CD4-positive, alpha-beta T cell treated with Interleukin-10 for 1 hour (primary cell): ENCODE measurements around the gene MN1.

Experiments used
- DNase-seq: peaks from one replicate; pipeline ENCODE4 v3.0.0-alpha.2; 2020

MN1 gene

DNA sequence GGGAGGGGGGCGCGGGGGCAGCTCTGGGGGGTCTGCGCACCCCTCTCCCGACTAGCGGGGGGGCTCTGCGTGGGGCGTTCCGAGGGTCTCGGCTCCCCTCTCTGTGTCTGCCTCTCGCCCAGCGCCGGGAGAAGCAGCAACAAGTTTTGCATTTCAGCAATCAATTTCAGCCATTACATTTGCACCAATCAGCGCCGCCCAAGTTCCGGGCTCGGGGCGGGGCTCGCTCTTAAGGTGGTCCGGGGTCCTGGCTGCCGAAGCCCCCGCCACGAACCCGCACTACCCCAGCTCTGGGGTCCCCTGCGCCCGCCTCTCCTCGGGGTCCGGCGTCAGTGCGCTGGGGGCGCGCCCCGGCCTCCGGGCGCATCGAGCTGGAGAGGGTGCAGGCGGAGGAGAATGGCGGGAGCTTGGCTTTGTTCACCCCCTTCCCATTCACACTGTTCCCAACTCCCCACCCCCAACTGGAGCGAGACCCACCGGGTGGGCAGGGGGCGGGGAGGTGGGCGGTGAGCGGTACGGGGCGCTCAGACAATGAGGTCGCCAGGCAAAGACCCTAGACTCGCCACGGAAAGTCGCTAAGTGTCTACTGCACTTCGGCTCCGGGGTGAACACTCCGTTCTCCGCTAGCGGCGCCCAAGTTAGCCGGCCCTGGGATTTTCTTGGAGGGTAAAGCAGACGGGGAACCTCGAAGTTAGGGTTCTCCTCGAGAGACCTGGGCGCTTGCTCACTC lies at the start of gene MN1:
TSS of gene MN1 (minus strand) at position 141 of the 730 bp plus-strand sequence. CDS start 1,213 bp downstream, outside the sequence.
- DNase-seq = peak; percentile 67

DNA sequence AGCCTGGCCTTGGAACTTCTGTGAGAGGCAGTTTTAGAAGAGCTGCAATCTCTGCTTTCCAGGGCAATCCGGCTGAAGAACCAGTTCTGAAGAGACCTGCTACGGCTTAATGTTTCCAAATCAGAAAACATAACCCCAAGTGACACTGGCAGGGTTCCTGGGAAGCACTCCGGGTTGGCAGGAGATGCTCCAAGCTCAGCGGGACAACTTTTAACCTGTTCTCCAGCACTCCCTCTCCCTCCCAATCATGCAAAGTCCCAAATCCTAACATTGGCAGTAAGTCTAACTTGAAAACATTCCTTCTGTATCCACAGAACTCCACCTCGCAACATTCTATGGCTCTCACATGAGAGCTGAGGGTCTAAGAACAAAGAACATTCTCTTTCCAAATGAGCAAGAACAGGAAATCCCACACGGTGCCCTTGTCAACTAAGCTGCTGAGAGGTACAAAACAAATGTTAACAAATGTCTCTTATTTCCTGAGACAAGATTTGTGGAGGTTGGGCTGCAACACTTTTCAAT lies 48.5 kb upstream of the MN1 start:
- no peak for DNase-seq

DNA sequence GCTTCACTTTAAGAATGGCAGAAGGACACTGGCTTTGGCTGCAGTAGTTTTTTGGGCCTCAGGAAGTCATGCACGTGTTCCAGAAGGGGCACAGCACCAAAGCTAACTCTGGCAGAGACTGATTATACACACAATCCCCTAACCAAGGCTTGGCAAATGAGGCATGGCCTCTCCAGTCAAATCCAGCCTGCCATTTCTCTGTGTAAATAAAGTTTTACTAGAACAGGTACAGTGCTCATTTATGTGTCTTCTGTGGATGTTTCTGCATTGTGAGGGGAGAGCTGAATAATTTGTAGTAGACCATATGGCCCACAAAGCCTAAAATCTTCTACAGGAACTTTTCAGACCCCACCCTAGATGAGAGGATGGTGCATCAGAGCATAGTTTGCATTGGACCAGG lies 46.4 kb upstream of the MN1 start:
- no peak for DNase-seq

DNA sequence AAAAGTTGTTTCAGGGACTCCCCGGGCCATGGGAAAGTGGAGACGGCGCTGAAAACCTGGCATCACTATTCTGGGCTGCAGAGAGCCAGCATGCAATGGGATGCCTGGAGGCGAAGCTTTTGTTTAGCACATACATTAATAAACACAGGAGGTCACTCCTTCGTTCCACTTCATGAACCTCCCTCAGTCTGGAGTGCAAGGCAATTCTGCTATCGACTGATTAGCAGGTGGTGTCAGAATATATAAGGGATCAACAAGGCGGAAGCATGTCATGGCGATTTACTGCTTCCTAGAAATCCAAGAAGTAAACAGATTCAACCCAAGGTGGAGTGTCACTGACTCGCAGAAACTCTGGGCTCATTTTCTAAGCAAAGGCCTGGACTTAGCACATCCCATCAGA lies 45.4 kb upstream of the MN1 start:
- no peak for DNase-seq

DNA sequence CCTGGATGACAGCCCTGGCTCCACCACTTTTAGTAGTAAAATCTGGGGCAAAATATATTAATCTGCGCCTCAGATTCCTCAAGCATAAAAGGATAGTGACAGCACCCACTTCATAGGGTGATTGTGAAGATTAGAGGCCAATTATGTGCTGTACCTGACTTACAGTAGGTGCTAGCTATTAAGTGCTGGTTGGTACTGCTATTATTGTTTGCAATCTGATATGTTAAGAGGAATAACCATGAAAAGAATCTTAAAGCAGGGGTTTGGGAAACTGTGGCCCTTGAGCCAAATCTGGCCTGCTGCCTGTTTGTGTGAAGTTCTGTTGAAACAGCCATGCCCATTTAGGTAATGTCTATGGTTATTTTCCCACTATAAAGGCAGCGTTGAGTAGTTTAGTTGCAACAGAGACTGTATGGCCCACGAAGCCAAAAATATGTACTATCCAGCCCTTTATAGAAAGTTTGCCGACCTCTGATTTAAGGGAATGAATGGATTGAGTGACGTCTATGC lies 44.7 kb upstream of the MN1 start:
- DNase-seq = no peak

DNA sequence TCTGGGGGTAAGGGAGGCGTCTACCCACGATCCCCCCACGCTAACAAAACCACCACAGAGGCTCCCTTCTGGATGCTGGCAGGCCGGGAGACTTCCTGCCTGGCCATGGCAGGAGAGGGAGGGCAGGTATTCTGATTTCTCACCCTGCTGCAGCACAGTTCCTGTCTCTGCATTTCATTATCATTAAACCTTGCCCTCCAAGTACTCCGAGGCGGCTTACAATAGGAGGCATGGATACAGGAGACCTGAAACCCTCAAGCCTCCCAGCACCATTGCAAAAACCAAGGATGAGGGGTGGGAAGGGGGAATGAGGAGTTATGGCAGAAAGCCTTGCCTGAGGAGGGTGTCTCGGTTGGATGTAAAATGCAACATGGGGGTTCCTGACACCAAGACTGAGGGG lies 44.1 kb upstream of the MN1 start:
- DNase-seq = no peak

DNA sequence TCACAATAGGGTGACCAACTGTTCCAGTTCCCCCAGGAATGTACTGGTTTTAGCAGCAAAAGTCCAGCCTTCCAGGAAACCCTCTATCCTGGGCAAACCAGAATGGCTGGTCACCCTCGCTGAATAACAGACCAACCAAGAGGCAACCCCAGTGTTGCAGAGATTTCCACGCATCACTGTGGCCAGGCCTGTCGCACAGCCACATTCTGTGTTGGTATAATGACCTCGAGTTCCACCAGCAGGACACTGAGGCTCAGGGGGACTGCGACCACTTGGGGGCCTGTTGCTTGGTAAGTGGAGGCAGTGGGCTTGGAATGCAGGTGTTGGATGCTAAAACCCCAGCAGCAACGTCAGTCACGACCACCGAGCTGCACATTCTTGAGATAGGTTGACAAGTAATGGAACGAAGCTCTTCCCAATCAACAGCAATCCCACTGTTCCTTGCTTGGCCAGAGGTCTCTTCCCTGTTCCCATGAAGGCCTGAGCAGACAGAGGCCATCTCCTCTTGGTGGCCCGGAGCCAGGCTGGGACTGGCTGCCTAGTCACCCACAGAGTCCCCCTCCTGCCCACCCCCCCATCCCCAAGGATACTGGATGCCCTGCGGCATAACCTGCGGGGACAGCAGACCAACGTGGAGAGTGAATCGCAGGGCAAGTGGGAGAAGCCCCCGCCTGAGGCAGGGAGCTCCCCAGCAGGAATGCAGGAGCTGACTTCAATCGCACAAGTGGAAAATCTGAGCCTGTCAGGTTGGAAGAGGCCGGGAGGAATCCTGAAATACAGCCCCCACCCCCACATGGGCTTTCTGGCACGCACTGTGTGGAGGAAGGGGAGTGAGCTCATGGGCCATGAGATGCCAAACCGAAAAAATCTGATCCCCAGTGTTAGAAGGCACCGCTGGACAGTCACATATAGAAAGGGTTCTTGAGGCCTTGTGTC lies 43.4 kb upstream of the MN1 start:
- DNase-seq = no peak

DNA sequence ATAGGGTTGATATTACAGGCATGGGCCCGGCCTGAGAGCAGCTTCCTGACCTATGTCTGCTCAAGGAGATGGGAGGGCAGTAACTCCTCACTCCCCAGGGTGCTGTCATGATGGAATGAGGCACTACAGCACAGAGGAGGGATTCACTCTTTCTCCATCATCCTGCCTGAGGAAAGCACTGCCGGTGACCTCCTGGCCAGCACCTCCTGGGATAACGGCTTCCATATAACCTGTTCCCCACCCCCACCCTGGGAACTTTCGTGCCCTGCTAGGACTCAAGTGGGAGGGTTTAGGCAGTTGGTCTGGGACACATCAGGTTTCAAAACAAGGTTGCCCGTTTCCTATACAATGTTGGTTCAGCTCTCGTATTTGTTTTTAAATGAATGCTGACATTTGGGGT lies 42.7 kb upstream of the MN1 start:
- DNase-seq = no peak

DNA sequence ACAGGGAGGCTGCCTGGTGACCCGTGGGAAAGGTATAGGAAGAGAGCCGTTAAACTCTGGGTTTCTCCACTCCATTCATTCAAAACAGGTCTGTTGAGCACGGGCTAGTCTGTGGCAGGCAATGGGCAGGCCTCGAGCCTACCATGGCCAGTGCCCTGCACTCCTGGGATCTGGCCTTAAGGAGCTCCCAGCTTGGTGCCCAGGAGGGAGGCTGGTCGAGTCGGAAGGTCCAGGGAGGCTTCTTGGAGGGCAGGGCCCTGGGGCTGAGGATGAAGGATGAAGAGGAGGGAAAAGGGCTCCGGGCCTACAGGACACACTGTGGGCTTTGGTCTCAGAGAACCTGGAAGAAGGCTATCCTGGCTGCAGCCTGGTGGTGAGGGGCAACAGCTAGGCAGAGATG lies 41.9 kb upstream of the MN1 start:
- no peak for DNase-seq

DNA sequence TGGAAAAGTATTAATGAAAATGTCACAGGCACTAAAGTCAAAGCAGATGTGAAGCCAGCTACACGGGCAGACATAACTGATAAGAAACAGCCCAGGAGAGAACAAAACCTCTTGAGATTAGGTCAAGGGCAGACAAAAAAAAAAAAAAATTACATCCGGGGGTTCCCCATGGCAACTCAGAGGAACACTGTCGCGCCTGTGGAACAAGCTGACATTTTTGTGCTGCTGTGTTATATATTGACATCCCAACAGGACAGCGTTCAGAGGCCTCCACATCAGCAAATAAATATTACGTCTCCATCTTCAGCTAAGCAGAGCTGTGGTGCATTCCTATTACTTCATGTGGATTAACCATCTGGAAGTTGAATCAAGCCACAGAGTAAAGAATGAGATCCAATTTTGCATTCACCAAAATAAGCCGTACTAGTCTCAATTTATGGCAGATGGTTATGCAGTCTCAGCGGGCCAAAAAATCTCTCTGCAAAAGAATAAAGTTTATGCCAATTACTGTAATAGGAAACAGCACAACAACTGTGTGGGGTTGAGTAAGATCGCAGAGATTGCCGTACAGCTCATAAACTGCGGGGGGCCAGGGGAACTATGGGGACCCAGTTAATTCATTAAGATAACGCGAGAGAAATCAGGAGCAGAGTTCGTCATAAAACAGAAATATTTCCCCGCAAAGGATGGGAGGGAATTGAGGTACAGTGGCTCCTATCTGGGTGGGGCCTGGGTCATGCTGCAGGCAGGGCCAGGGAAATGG lies 41.3 kb upstream of the MN1 start:
- DNase-seq = no peak

DNA sequence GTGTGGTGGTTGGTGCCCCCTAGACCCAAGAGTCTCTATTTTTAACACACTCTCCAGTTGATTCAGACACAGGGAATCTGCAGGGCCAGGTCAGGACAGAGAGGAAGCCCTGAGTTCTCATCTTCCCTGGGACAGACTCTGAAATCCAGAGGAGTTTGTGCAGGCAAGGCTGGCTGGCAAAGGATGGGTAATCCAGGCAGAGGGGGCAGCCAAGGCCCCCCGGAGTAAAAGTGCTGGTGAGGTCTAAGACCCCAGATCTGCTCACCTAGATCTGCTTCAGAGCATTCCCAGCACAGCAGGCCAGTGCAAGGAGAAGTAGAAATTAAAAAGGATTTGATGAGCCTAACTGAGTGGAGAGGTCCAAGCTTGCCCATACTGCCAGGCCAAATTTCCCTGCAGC lies 40.6 kb upstream of the MN1 start:
- no peak for DNase-seq

DNA sequence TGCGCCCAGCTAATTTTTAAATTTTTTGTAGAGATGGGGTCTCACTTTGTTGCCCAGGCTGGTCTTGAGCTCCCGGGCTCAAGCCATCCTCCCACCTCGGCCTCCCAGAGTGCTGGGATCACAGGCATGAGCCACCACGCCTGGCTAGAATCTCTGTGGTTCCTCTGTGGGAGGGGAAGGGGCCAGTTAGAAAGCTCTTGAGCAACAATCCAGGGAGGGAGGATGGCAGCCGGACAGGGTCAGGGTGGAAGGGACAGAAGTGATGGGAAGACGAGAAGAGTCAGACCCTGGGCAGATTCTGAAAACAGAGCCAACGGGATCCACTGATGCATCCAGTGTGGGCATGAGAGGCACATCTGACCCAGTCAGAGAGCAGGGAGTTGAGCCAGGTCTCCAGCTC lies 38.9 kb upstream of the MN1 start:
- DNase-seq = no peak

DNA sequence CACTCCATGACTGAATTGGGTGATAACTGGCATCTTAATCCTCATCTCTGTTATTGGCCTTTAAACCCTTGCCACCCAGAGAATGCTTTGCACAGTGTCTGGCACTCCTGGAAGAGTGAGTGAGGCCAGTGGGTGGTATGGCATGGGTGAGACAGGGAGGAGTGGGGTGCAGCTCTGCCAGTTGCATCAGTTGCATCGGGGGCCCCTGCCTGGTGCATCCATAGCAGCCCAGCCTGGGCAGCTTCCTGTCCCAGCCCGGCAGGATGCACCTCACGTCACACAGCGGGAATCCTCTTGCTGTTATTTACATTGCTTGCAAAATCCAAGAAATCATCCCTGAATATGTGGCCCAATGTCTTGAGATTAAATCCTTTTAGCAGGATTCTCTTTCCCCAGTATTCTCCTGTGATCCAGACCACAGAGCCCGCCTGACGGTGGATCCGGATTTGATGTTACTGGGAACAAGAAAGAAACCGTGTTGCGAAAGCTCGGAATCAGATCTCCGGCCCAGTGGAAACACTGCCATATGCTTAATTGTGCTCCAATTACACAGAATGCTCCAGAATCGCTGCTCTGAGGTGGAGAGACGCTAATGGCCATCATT lies 37.6 kb upstream of the MN1 start:
- no peak for DNase-seq

DNA sequence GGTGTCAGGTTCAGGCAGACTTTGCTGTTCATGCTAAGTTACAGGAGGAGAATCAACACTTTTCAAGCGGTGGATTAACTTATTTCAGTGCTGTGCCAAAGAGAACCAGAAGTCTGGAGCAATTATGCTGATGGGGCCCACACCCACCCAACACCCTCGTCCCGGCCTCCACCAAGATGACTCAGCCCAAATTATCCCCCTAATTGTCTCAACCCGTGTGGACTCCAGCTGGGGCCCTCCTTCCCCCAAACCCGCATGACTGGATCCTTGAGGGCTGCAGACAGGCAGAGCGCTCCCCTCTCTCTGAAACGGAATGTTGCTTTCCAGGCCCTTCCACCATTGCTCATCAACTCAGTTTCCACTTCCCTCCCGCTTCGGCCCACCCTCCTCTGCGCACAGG lies 34.6 kb upstream of the MN1 start:
- no peak for DNase-seq

DNA sequence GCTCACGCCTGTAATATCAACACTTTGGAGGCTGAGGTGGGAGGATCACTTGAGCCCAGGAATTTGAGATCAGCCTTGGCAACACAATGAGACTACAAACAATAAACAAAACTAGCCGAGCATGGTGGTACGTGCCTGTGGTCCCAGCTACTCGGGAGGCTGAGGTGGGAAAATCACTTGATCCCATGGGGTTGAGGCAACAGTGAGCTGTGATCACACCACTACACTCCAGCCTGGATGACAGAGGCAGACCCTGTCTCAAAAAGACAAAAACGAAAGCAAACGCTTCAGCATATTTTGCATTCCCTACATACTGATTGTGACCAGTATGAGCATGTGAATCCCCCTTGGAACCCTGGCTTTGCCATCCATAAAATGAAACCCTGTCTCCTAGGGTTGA lies 33.9 kb upstream of the MN1 start:
- no peak for DNase-seq

DNA sequence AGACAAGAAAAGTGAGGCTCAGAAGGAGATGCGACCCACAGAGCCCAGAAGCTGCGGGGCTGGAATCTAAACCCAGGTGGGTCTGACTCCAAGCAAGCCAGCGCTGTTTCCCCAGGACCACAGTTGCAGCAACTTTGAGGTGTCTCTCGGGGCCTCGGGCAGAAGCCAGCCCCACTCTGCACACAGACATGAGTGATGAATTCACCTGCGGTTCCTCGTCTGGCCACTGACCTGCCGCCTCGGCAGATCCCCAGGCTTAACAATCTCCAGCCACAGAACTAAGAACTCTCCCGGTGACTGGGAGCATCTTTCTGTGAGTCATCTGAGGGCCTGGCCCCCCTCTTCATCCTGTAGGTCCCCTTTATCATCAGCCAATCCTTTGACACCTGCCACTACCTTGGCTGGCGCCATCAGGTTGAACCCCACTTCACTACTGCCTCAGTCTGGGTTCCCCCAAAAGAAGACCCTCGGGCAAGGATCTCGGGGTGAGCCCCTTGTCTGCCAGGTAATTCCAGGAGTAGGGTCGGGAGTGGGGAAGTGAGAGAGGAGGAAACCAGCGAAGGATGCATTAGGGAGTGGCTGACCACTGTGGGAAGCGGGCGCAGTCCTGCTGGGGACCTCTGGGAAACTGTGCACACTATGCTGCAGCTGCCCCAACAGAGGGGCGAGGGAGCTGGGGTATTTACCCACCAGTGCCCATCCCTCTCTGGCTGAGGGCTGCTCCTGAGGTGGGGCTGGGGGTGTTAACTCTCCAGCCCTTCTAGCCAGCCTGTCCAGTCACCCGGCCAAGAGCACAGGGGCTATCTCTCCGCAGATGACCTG lies 33.0 kb upstream of the MN1 start:
- no peak for DNase-seq

DNA sequence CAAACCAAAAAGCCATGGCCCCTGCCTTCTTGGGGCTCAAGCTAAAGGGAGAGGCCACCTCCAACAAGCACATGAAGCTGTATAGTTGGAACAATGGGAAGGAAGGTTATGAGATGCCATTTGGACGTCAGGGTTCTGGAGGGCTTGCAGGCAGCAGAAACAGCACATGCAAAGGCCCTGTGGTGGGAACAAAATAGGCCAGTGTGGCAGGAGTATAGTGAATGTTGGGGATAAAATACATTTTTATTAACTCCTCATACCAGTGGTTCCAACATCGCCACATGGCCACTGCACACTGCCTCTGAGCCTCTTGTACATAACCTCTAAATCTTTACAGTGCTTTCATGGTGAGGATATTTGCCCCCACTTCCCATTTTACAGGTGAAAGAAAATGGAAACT lies 32.2 kb upstream of the MN1 start:
- DNase-seq = no peak

DNA sequence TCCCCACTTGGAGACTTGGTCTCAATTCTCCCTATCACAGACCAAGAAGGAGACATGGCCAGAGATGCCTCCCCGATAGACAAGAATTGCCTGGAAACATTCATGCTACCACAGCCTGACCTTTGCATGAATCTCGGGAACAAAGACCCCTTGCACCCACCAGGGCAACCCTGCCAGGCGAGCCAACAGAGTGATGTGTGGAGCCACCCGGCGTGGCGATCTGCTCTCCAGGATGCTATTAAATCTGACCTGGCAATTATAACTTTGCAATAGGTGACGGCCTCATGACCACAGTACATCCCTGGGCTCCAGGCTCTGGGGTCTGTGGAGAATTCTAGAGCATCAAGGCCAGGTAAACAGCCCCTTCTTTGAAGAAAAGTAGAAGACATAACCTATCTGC lies 31.1 kb upstream of the MN1 start:
- no peak for DNase-seq

DNA sequence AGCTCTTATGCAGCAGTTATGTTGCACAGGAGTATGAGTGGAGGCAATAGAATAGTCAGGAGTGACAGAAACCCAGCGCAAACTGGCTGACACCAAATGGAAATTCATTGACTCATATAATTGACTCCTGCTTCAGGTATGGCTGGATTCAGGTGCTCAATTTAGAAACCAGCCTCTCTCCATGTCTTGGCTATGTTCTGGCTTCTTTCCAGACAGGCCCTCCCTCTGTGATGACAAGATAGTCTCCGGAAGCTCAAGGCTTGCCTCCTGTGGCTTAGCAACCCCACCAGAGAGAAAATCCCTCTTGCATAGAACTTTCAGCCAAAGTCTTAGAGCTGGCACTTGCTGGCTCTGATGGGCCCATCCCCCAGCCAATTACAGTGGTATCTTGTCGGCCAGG lies 28.1 kb upstream of the MN1 start:
- DNase-seq = no peak

DNA sequence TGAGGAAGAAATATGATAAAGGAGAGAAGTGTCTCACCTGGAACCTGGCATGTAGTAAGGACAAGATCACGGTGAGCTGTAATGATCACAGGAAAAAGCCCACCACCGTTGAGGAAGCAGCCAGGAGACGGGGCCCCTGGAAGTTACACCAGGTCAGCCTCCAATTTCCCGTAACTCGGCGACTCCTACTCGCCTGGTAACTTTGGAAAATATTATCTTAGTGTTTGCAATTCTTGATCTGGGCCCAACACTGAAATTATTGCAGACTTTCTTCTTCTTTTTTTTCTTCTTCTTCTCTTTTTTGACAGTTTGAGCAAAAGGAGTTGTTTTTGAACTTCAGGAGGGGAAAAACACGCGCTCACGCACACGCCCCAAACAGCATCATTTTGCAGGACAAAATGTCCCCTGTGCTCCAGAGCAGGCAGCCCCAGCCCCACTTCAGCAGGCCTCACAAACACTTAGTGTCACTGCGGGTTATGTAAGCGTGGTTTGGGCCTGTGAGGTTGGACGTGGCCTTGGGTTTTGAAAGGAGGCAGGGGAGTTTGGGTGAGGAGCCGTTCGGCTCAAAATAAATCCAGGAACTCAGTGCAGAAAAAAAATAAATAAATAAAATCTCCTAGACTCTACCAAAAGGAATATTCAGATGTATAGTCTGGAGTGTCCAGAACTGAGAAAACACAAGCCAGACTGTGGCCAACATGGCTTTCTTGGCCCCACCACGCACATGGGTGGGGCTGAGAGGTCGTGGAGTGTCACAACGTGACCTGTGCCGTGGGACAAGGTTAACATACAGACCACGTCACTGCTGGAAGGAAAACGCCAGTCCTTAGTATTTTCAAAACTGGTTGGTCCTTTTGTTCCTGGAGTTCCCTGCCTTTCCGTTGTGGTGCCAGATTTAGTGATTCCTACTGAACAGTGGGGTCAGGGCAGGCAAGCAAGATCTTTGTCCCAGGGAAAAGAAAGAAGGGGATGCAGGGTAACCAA lies 26.3 kb upstream of the MN1 start:
- DNase-seq = no peak
